HepG2 (cell line): ENCODE data around the gene KAT6B.

Source experiments
- POLR2A ChIP-seq, 2 experiments: IDR thresholded peaks; 2 replicates each; pipeline ENCODE4 v1.6.1; 2011; ENCODE audit warnings: low read depth in 2 of 2, low read length in 2 of 2, mild to moderate bottlenecking in 1 of 2, moderate library complexity in 1 of 2; ENCODE audit not compliant: insufficient read depth in 1 of 2
- REST ChIP-seq, 2 experiments: IDR thresholded peaks; 2 replicates each; pipeline ENCODE4 v1.6.1; 2011 to 2012; ENCODE audit warnings: low read length in 2 of 2, borderline replicate concordance in 1 of 2, low read depth in 1 of 2, mild to moderate bottlenecking in 1 of 2, moderate library complexity in 1 of 2
- ZSCAN21 ChIP-seq: sonication (generic); formaldehyde crosslinking; IDR thresholded peaks from 2 replicates; pipeline ENCODE4 v1.8.0; 2022; ENCODE audit warnings: mild to moderate bottlenecking, missing genetic modification reagents, moderate library complexity, borderline replicate concordance

DNA sequence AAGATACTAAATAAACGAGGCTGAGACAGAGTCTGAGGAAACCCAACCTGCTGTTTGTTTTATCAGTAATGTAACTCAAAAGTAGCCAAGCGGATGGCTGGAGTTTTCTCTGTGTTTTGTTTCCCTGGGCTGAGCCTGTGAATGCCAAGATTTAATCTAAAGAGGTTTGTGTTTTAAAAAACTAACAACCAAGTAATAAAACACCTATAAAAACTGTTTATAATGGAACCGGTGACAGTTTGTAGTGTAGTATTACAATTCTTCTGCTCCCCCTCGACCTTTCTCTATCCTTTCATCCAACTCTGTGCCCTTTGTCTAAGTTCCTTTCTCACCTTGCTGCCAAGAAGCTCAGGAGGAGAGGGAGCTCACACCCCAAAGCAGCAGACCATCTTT is 2.6 kb upstream of the KAT6B start:
- TF ChIP-seq POLR2A (IDR thresholded peaks at IDR 0.05; ENCODE audit: insufficient read depth in 1 of 2, low read depth in 2 of 2, low read length in 2 of 2): no peak
- TF ChIP-seq REST (IDR thresholded peaks at IDR 0.05; ENCODE audit: borderline replicate concordance in 1 of 2, low read depth in 1 of 2, low read length in 2 of 2): no peak
- no peak for TF ChIP-seq ZSCAN21 (CRISPR knock-in tag)
